WI38 (cell line): Measurements from ENCODE around the gene BTBD9.

Experiments
- H3K4me3 ChIP-seq: 2 replicates; pipeline ENCODE4 v1.5.1; 2011; ENCODE audit warnings: low read depth, mild to moderate bottlenecking, control low read depth, low read length
- TF ChIP-seq, protein P1 (sequence below): IDR thresholded peaks from 2 replicates; pipeline ENCODE4 v1.5.1; 2012; ENCODE audit warnings: low read depth, mild to moderate bottlenecking, control low read depth, low read length

BTBD9 gene

DNA sequence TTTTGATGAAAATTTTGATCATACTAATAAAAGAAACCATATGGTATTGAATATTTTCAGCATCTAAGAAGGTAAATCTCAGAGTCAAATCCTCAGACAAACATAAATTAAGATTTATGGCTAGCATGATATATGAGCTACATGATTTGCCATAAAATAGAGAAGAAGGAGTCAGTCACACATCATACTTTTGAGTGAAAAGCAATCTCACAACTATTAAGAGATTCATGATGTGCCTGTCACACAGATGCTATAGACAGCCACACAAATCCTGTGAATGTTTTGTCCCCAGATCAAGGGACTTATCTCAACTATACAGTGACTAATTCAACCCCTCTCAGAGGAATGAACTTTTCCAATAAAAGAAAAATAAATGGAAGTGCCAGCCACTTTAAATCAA is 85.7 kb downstream of the BTBD9 start:
- TF ChIP-seq, protein P1, sequence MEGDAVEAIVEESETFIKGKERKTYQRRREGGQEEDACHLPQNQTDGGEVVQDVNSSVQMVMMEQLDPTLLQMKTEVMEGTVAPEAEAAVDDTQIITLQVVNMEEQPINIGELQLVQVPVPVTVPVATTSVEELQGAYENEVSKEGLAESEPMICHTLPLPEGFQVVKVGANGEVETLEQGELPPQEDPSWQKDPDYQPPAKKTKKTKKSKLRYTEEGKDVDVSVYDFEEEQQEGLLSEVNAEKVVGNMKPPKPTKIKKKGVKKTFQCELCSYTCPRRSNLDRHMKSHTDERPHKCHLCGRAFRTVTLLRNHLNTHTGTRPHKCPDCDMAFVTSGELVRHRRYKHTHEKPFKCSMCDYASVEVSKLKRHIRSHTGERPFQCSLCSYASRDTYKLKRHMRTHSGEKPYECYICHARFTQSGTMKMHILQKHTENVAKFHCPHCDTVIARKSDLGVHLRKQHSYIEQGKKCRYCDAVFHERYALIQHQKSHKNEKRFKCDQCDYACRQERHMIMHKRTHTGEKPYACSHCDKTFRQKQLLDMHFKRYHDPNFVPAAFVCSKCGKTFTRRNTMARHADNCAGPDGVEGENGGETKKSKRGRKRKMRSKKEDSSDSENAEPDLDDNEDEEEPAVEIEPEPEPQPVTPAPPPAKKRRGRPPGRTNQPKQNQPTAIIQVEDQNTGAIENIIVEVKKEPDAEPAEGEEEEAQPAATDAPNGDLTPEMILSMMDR = no peak
- no peak overlapping the region for H3K4me3 ChIP-seq

DNA sequence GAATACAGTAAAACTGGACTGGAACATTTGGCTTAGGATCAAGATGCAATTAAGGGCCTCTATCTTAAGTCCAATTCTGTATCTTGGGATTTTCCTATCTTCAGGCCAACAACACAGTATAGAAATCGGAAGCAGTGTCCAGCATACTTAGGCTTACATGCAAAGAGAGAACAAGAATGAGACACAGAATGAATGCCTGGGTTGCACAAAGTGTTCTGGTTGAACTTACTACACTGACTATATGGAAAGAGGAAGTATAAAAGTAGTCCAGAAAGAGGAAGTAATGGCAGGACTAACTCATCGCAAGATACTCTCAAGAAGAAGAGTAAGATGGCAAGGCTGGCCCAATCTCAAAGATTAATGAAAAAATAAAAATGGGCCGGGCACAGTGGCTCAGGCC is 87.6 kb downstream of the BTBD9 start:
- TF ChIP-seq, protein P1 = no peak

DNA sequence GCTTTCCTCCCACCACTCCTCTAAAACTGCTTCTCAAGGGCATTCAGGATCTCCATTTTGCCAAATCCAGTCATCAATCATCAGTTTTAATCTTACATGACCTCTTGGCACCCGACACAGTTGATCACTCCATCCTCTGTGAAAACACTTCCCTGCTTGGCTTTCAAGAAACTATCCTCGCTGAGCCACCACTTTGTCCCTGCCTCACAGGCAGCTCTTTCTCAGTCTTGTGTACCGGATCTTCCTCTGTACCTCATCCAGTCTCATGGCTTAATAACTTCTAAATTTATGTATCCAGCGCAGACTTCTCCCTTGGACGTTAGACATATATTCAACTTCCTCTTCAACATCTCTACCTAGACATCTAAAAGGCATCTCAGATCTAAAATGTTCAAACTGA is 89.9 kb downstream of the BTBD9 start:
- no peak overlapping the region for H3K4me3 ChIP-seq
- TF ChIP-seq, protein P1 = no peak

More for the DNA sequence above, 87.6 kb downstream of the BTBD9 start:
- no peak overlapping the region for H3K4me3 ChIP-seq

DNA sequence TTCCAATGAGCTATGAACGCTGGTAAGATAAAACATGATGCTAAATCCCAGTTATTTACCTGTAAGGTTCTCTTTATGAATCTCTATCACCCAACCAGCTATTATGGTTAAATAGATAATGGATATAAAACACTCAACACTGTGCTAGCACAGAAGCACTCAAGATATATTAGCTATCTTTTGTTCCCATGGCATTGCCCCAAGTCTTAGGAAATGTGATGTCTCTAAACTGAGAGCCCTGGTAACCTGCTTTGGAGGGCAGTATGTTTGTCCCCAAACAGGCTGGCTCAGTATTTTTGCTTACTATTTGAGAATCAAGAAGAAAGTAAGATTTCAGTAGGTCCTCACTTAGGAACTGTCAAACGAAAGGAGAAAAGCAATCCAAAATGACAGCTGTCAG is 90.5 kb downstream of the BTBD9 start:
- TF ChIP-seq, protein P1 = no peak

DNA sequence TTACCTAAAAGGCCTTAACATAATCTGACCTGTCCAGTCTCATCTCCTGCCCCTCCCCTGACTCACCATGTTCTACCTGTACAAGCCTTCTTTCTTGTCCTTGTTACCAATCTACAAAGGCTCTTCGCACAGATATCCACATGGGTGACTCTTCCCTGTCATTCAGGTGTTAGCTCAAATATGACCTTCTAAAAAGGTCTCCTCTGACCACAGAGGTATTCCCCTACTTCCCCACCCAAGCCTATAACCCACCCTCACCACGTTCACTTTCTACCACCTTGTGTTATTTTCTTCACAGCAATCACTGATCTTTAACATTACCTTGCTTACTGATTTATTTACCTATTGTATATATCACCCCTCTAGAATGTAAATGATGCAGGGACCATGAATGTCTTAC is 96.7 kb downstream of the BTBD9 start:
- TF ChIP-seq, protein P1 = no peak
- H3K4me3 ChIP-seq = no peak overlapping the region

More for the DNA sequence above, 90.5 kb downstream of the BTBD9 start:
- H3K4me3 ChIP-seq = no peak overlapping the region

DNA sequence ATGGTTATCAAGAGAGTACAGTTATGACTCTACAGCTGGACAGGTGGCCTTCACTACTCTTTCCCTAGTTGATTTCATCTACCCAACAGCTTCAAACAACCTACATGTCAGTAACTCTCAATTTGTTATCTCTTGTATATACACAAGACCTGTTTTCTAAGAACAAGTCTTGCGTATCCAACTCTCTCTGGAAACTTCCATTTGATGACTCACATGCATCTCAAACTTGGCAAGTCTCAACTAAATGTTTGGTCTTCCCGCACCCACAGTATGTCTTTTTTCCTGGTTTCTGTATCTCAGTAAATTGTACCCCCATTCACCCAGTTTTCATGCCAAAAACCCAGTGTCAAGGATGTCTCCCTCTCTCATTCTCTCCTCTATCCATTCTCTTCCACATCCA is 97.7 kb downstream of the BTBD9 start:
- no peak overlapping the region for H3K4me3 ChIP-seq
- TF ChIP-seq, protein P1 = no peak

DNA sequence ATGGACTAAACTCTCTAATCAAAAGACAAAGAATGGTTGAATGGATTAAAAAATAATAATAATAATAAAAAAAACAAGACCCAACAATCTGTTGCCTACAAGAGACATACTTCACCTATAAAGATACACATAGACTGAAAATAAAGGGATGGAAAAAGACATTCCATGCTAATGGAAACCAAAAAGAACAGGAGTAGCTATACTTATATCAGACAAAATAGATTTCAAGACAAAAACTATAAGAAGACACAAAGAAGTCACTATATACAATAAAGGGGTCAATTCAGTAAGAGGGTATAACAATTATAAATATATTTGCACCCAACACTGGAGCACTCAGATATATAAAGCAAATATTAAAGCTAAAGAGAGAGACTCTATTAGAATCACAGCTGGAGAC is 106.7 kb downstream of the BTBD9 start:
- TF ChIP-seq, protein P1 = no peak
- no peak overlapping the region for H3K4me3 ChIP-seq
